NCI-H146 (cell line): ENCODE results near the gene ANXA8L1.
"Not testable (repeated sequence)": the region's sequence is repeated elsewhere in the genome, so short reads cannot be mapped to it uniquely, and the experiment has no call there.

Source experiments
- DNase-seq: peaks from one replicate; lab custom pipeline; 2025; lab: John Stamatoyannopoulos, UW

The ANXA8L1 gene

GRCh38 chr10:46397767-46398166, 22.2 kb downstream of the ANXA8L1 start:
- DNase-seq: not testable (repeated sequence)

- DNase-seq: not testable (repeated sequence)
Measured at GRCh38 chr10:46398212-46398886, 22.8 kb downstream of the ANXA8L1 start.

GRCh38 chr10:46409556-46409955, 34.0 kb downstream of the ANXA8L1 start:
- not testable (repeated sequence) for DNase-seq

- DNase-seq: not testable (repeated sequence)
Measured at GRCh38 chr10:46411123-46411522, 35.5 kb downstream of the ANXA8L1 start.

GRCh38 chr10:46412665-46413064, 37.1 kb downstream of the ANXA8L1 start:
- not testable (repeated sequence) for DNase-seq

GRCh38 chr10:46415291-46415690, 39.7 kb downstream of the ANXA8L1 start:
- not testable (repeated sequence) for DNase-seq

GRCh38 chr10:46418283-46418682, 42.7 kb downstream of the ANXA8L1 start:
- not testable (repeated sequence) for DNase-seq

- not testable (repeated sequence) for DNase-seq
Measured at GRCh38 chr10:46419570-46420379, 44.2 kb downstream of the ANXA8L1 start.

- DNase-seq: not testable (repeated sequence)
Measured at GRCh38 chr10:46423550-46423949, 48.0 kb downstream of the ANXA8L1 start.

- not testable (repeated sequence) for DNase-seq
Measured at GRCh38 chr10:46440942-46441341, 65.4 kb downstream of the ANXA8L1 start.
